ENCODE measurements around the gene KASH5. TPM values are rescaled to one million over a fixed set of nuclear protein-coding genes. Genes with fewer than 3 reads are reported as not detected.

Gene KASH5
- total RNA-seq, 2 experiments from 2014 or later = 0.95 TPM; not detected in 1

GRCh38 chr19:49448432-49448786 is 60.4 kb downstream of the KASH5 start:
- H3K27me3 Mint-ChIP-seq = no peaks in the 10 kb centered on the region
- intact Hi-C loops (cut with micrococcal nuclease) = loop anchor here (10.0 kb wide), 1 partner anchor 184 kb away; no protein-coding TSS in a partner anchor
- H3K36me3 Mint-ChIP-seq (ENCODE audit: low read depth) = peaks cover 35% of the 10 kb centered on the region
- ATAC-seq (no peak), DNase-seq (no peak)
- POLR2A ChIA-PET = interaction anchor here (1.3 kb wide), 1 partner anchor 39 kb away, joined by 4 read pairs; the partner anchor contains the start of gene RPL13A
- peaks cover 51% of the 10 kb centered on the region for H3K4me1 Mint-ChIP-seq (ENCODE audit: low read depth)
- CTCF ChIA-PET = interaction anchor here (1.0 to 4.9 kb wide), 2 partner anchors 12 to 23 kb away, joined by 3 to 27 read pairs; partner anchors contain the start of gene FLT3LG
- no peak for TF ChIP-seq CTCF (IDR thresholded peaks at IDR 0.05)
- H3K4me3 Mint-ChIP-seq = no peak overlapping the region
- peak overlapping the region; percentile 37 for H3K27ac Mint-ChIP-seq
- H3K9me3 Mint-ChIP-seq = no peaks in the 10 kb centered on the region

- intact Hi-C loops (cut with micrococcal nuclease) = no loop called here
- ChIA-PET CTCF (interaction anchor here (0.7 to 5.0 kb wide), 3 partner anchors 20 to 26 kb away, joined by 3 to 33 read pairs (median 22); partner anchors contain the start of gene FLT3LG), POLR2A (interaction anchor here (0.6 to 2.1 kb wide), 6 partner anchors 22 to 171 kb away, joined by 3 to 7 read pairs (median 3); no protein-coding TSS in a partner anchor)
- DNase-seq (no peak), ATAC-seq (no peak)
- no peak for TF ChIP-seq CTCF (IDR thresholded peaks at IDR 0.05)
- Mint-ChIP-seq H3K9me3 (no peaks in the 10 kb centered on the region), H3K4me3 (peak overlapping the region; percentile 93), H3K4me1 (ENCODE audit: low read depth) (peaks cover 47% of the 10 kb centered on the region), H3K27me3 (no peaks in the 10 kb centered on the region), H3K27ac (peak overlapping the region; percentile 100), H3K36me3 (ENCODE audit: low read depth) (peaks cover 35% of the 10 kb centered on the region)
Measured at GRCh38 chr19:49450405-49450804, 62.4 kb downstream of the KASH5 start.

GRCh38 chr19:49451430-49452181 is 63.6 kb downstream of the KASH5 start, which contains the start of gene PIH1D1:
TSS of gene PIH1D1 (minus strand) at chr19:49451814. CDS start at chr19:49451574, 240 bp downstream.
- peak within 1 kb of the TSS; percentile 100 for H3K27ac Mint-ChIP-seq
- peaks cover 40% of the 10 kb centered on the region for H3K36me3 Mint-ChIP-seq (ENCODE audit: low read depth)
- no peak for TF ChIP-seq CTCF (IDR thresholded peaks at IDR 0.05)
- intact Hi-C loops (cut with micrococcal nuclease) = no loop called here
- peak; percentile 99 for DNase-seq
- H3K4me3 Mint-ChIP-seq = peak within 1 kb of the TSS; percentile 93
- CTCF ChIA-PET = interaction anchor here (0.9 to 5.0 kb wide), 6 partner anchors 9 to 60 kb away, joined by 3 to 33 read pairs (median 10); partner anchors contain the start of gene FLT3LG
- peaks cover 53% of the 10 kb centered on the region for H3K4me1 Mint-ChIP-seq (ENCODE audit: low read depth)
- peak; percentile 70 for ATAC-seq
- H3K27me3 Mint-ChIP-seq = no peaks in the 10 kb centered on the region
- H3K9me3 Mint-ChIP-seq = no peaks in the 10 kb centered on the region
- POLR2A ChIA-PET = interaction anchor here (0.7 to 2.6 kb wide), 15 partner anchors 9 to 129 kb away, joined by 3 to 11 read pairs (median 4); partner anchors contain the start of genes CD37, FLT3LG, NOSIP and RPL13A

- POLR2A ChIA-PET = interaction anchor here (0.6 to 3.5 kb wide), 6 partner anchors 11 to 127 kb away, joined by 3 to 15 read pairs (median 8); partner anchors contain the start of gene NOSIP
- peak within 1 kb of the TSS; percentile 100 for H3K27ac Mint-ChIP-seq
Measured at GRCh38 chr19:49453013-49453756, 65.1 kb downstream of the KASH5 start, which contains the start of gene ALDH16A1. TSS of gene ALDH16A1 (plus strand) at chr19:49453225. CDS start at chr19:49453332, 107 bp downstream.

More at GRCh38 chr19:49453013-49453756, 65.1 kb downstream of the KASH5 start, which contains the start of gene ALDH16A1:
- intact Hi-C loops (cut with micrococcal nuclease) = no loop called here
- ATAC-seq = peak; percentile 90
- no peak for TF ChIP-seq CTCF (IDR thresholded peaks at IDR 0.05)
- Mint-ChIP-seq H3K4me3 (peak within 1 kb of the TSS; percentile 93), H3K4me1 (ENCODE audit: low read depth) (peaks cover 50% of the 10 kb centered on the region), H3K27me3 (no peaks in the 10 kb centered on the region), H3K36me3 (ENCODE audit: low read depth) (peaks cover 38% of the 10 kb centered on the region), H3K9me3 (no peaks in the 10 kb centered on the region)
- CTCF ChIA-PET = interaction anchor here (1.0 to 5.0 kb wide), 5 partner anchors 17 to 86 kb away, joined by 3 to 33 read pairs (median 12); partner anchors contain the start of gene FLT3LG
- DNase-seq = peak; percentile 99

Measured in activated CD8-positive, alpha-beta T cell treated with anti-CD3 and anti-CD28 coated beads for 36 hours (primary cell).